HuH-7 (cell line): ENCODE measurements around the gene CCDC152.
"Not testable (repeated sequence)": the region's sequence is repeated elsewhere in the genome, so short reads cannot be mapped to it uniquely, and the experiment has no call there.

ENCODE experiments used
- DNase-seq: peaks from one replicate; pipeline ENCODE4 v3.0.0; 2011; ENCODE audit warnings: low spot score

CCDC152 gene

GRCh38 chr5:42756606-42757601, at the start of gene CCDC152:
Gene CCDC152 (plus strand): TSS chr5:42756818. CDS start chr5:42759122, 2,304 bp downstream.
- no peak for DNase-seq

GRCh38 chr5:42715785-42716184, 40.8 kb upstream of the CCDC152 start:
- no peak for DNase-seq

- no peak for DNase-seq
Measured at GRCh38 chr5:42718591-42718990, 38.0 kb upstream of the CCDC152 start.

- DNase-seq = no peak
Measured at GRCh38 chr5:42719034-42719433, 37.6 kb upstream of the CCDC152 start.

- DNase-seq = no peak
Measured at GRCh38 chr5:42720251-42720650, 36.4 kb upstream of the CCDC152 start.

GRCh38 chr5:42721484-42721883, 35.1 kb upstream of the CCDC152 start:
- no peak for DNase-seq

GRCh38 chr5:42734531-42735058, 22.0 kb upstream of the CCDC152 start:
- DNase-seq = not testable (repeated sequence)

- DNase-seq = no peak
Measured at GRCh38 chr5:42740920-42741319, 15.7 kb upstream of the CCDC152 start.

- peak; percentile 13 for DNase-seq
Measured at GRCh38 chr5:42745426-42745825, 11.2 kb upstream of the CCDC152 start.

- DNase-seq = no peak
Measured at GRCh38 chr5:42745856-42746255, 10.8 kb upstream of the CCDC152 start.

GRCh38 chr5:42749020-42749419, 7.6 kb upstream of the CCDC152 start:
- no peak for DNase-seq

- no peak for DNase-seq
Measured at GRCh38 chr5:42750507-42750906, 6.1 kb upstream of the CCDC152 start.

GRCh38 chr5:42751044-42751443, 5.6 kb upstream of the CCDC152 start:
- no peak for DNase-seq

GRCh38 chr5:42753099-42753498, 3.5 kb upstream of the CCDC152 start:
- DNase-seq = no peak

- no peak for DNase-seq
Measured at GRCh38 chr5:42759456-42759855, 2.8 kb downstream of the CCDC152 start.

- DNase-seq = no peak
Measured at GRCh38 chr5:42760426-42760825, 3.8 kb downstream of the CCDC152 start.

- DNase-seq = no peak
Measured at GRCh38 chr5:42761791-42762190, 5.2 kb downstream of the CCDC152 start.

GRCh38 chr5:42767491-42768105, 11.0 kb downstream of the CCDC152 start:
- DNase-seq = peak; percentile 27

- peak; percentile 19 for DNase-seq
Measured at GRCh38 chr5:42768106-42768504, 11.5 kb downstream of the CCDC152 start.

GRCh38 chr5:42770003-42770402, 13.4 kb downstream of the CCDC152 start:
- no peak for DNase-seq

GRCh38 chr5:42772265-42772993, 15.8 kb downstream of the CCDC152 start:
- no peak for DNase-seq

- no peak for DNase-seq
Measured at GRCh38 chr5:42779083-42779482, 22.5 kb downstream of the CCDC152 start.
